ENCODE measurements around the gene NLRP1. TPM values are rescaled to one million over a fixed set of nuclear protein-coding genes. Genes with fewer than 3 reads are reported as not detected.

NLRP1 gene
- total and polyA plus RNA-seq, 2 of the 13 experiments (the other 11 are each of a cell fraction or from before 2014, with no cell fraction given), result 3.4 to 3.7 TPM

GRCh38 chr17:5464717-5465507, 119.4 kb downstream of the NLRP1 start (continued):
- TF ChIP-seq HOXD1 (CRISPR knock-in tag; IDR thresholded peaks at IDR 0.05) (no peak), ZNF746 (CRISPR knock-in tag; IDR thresholded peaks at IDR 0.05) (no peak), ZNF572 (CRISPR knock-in tag; IDR thresholded peaks at IDR 0.05) (no peak), BATF2 (CRISPR knock-in tag; IDR thresholded peaks at IDR 0.05) (no peak), YEATS2 (CRISPR knock-in tag; IDR thresholded peaks at IDR 0.05; ENCODE audit: borderline replicate concordance) (peak; percentile 51; the same call in 1 of the 2 replicates), PATZ1 (CRISPR knock-in tag; IDR thresholded peaks at IDR 0.05) (peak; percentile 54; the same call in 1 of the 2 replicates), ARHGAP35 (CRISPR knock-in tag; IDR thresholded peaks at IDR 0.05; ENCODE audit: borderline replicate concordance) (no peak), ZNF101 (CRISPR knock-in tag; IDR thresholded peaks at IDR 0.05; ENCODE audit: borderline replicate concordance, low read depth) (no peak), PAXIP1 (CRISPR knock-in tag; conservative IDR thresholded peaks at IDR 0.05) (peak; percentile 77)
- TF ChIP-seq, protein P1, sequence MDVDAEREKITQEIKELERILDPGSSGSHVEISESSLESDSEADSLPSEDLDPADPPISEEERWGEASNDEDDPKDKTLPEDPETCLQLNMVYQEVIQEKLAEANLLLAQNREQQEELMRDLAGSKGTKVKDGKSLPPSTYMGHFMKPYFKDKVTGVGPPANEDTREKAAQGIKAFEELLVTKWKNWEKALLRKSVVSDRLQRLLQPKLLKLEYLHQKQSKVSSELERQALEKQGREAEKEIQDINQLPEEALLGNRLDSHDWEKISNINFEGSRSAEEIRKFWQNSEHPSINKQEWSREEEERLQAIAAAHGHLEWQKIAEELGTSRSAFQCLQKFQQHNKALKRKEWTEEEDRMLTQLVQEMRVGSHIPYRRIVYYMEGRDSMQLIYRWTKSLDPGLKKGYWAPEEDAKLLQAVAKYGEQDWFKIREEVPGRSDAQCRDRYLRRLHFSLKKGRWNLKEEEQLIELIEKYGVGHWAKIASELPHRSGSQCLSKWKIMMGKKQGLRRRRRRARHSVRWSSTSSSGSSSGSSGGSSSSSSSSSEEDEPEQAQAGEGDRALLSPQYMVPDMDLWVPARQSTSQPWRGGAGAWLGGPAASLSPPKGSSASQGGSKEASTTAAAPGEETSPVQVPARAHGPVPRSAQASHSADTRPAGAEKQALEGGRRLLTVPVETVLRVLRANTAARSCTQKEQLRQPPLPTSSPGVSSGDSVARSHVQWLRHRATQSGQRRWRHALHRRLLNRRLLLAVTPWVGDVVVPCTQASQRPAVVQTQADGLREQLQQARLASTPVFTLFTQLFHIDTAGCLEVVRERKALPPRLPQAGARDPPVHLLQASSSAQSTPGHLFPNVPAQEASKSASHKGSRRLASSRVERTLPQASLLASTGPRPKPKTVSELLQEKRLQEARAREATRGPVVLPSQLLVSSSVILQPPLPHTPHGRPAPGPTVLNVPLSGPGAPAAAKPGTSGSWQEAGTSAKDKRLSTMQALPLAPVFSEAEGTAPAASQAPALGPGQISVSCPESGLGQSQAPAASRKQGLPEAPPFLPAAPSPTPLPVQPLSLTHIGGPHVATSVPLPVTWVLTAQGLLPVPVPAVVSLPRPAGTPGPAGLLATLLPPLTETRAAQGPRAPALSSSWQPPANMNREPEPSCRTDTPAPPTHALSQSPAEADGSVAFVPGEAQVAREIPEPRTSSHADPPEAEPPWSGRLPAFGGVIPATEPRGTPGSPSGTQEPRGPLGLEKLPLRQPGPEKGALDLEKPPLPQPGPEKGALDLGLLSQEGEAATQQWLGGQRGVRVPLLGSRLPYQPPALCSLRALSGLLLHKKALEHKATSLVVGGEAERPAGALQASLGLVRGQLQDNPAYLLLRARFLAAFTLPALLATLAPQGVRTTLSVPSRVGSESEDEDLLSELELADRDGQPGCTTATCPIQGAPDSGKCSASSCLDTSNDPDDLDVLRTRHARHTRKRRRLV (CRISPR knock-in tag; IDR thresholded peaks at IDR 0.05), result peak; percentile 66; the same call in 1 of the 2 replicates
- TF ChIP-seq, protein P2, sequence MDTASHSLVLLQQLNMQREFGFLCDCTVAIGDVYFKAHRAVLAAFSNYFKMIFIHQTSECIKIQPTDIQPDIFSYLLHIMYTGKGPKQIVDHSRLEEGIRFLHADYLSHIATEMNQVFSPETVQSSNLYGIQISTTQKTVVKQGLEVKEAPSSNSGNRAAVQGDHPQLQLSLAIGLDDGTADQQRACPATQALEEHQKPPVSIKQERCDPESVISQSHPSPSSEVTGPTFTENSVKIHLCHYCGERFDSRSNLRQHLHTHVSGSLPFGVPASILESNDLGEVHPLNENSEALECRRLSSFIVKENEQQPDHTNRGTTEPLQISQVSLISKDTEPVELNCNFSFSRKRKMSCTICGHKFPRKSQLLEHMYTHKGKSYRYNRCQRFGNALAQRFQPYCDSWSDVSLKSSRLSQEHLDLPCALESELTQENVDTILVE (CRISPR knock-in tag; IDR thresholded peaks at IDR 0.05), result peak; percentile 43; the same call in 1 of the 2 replicates

Data from HepG2 (cell line).